GM18511 (cell line): Measurements from ENCODE around the gene NUDT21.

Source experiments
- ATAC-seq: cut with Tn5 transposase; IDR thresholded peaks from one replicate; pipeline ENCODE4 v1.9.1; 2021; ENCODE audit warnings: mild to moderate bottlenecking, moderate library complexity; ENCODE audit not compliant: unreplicated experiment

The NUDT21 gene

DNA sequence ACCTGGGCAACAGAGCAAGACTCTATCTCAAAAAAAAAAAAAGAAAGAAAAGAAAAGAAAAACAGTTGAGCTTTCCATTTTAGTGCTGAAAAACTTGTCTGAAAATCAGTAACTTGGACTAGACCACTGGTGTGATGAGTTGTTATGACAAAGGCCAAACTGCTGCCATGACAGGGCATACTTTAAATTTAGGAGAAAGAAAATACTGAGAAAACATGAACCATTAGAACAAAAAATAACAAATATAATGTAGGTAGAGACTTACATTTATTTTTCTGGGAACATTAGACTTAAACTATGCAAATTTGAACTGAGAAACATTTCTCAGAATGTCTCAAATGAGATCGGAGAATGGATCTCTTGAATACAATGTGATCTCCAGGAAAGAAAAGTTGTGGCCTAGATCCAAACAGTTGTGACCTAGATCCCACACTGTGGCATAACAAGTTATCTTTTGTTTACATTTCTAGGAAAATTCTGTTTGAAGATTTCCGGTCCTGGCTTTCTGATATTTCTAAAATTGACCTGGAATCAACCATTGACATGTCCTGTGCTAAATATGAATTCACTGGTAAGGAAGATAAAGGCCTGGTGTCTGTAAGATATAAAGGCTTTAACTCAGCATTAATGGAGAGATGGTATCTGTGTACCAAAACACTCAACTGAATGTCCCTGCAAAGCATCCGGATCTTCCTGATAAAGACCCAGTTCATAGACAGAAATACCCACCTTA is 11.1 kb upstream of the NUDT21 start:
- ATAC-seq, result no peak

GRCh38 chr16:56460101-56460500 is 9.0 kb upstream of the NUDT21 start:
- ATAC-seq, result no peak

DNA sequence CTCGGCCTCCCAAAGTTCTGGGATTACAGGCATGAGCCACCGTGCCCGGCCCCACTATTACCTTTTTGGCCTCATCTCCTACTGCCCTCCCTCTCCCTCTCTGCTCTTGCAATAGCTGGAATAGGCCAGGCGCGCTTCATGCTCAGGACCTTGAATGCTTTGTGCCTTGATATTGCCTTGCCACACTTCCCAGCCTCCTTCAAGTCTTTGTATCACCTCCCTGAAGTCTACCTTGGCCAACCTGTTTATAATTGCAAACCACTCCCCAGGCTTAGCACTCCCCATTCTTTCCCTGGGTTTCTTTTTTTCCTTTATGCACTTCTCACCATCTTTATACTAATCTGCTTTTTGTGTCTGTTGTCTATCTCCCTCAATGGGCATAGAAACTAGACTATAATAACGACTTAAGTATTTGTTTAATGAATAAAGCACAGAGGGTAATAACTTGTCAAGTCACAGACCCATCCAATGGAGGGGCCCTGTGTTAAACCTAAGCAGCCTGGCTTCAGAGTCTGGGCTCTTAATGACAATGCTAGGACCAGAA is 6.9 kb upstream of the NUDT21 start:
- no peak for ATAC-seq

- ATAC-seq, result peak; percentile 55
Observed at GRCh38 chr16:56451753-56452689, 889 bp upstream of the NUDT21 start.

GRCh38 chr16:56450275-56450985 is 702 bp downstream of the NUDT21 start:
- ATAC-seq, result no peak

GRCh38 chr16:56448005-56448404 is 3.1 kb downstream of the NUDT21 start:
- no peak for ATAC-seq

DNA sequence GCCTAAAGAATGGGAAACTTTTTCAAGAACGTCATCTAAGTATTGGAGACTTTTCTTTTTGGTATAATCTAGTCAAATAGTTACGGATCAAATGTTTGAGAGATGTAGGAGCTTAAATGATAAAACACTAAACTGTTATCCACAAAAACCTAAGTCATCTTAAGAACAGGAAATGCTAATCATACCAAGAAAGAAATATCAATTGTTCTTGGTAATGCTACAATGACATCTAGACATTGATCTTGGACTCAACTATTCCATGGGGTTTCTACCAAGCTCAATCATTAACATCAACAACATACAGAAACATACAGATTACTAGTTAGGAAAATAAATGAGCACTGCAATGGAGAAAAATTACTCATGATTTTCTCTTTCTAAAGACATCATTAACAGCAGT is 3.8 kb downstream of the NUDT21 start:
- no peak for ATAC-seq

DNA sequence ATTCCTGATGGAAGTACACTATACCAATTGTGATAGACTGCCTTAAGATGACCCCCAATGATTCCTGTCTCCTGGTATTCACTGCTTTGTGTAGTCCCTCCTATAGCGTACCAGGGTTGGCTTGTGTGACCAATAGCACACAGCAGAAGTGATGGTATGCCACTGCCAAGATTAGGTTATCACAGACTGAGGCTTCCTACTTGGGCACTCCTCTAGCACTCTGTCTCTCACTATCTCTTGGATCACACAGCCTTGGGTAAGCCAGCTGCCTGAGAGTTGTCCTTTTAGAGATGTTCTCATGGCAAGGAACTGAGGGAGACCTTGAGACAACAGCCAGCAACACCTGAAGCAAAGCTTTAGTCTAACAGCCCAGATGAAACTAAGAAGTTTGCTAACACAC is 13.1 kb downstream of the NUDT21 start:
- ATAC-seq, result no peak

DNA sequence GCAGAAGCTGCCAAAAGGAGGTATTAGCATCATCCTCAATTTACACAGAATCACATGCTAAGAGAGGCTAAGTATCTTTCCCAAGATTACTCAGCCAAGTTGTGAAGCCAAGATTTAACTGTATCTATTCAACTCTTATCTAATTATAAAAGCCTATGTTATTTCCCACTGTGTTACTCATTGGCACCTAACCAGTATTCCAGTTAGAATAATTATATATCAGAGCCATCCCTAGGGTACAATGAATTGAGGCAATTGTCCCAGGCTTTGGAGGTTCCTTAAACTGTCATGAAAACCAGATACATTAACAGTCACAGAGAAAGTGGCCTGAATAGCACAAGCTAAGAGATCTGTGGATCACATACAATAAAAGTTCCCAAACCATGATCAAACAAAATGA is 14.9 kb downstream of the NUDT21 start:
- no peak for ATAC-seq

DNA sequence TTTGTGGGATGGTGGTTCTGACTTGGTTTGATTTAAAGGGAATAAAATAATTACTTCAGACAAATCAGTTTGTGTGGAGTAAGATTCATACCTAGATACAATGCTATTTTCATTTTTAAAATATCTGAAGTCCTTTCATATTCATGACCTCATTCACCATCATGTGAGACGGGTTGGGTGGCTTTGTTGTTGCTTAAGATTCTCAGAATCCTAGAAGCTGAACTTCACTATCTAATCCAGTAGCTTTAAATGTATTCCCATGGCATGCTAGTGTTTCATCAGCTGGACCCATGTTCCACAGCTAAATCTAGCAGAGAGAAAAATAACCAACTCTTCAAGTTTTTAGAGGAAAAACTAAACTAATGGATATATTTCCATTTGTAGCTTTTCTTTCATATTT is 23.0 kb downstream of the NUDT21 start:
- ATAC-seq, result no peak

DNA sequence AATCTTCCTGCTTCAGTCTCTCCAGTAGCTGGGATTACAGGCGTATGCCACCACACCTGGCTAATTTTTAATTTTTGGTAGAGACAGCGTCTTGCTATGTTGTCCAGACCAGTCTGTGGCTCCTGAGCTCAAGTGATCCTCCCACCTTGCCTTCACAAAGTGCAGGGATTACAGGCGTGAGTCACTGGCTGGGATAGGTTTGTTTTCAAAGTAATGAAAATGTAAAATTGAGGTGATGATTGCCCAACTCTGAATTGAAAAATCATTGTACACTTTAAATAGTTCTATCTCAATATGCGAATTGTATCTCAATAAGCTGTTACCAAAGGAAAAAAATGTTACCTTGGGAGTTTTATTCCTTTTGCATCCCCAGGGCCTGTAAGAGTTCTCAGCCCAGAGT is 24.5 kb downstream of the NUDT21 start:
- no peak for ATAC-seq

- peak; percentile 78 for ATAC-seq
Observed at GRCh38 chr16:56425439-56425832, 25.7 kb downstream of the NUDT21 start, which contains the start of gene AMFR. TSS of gene AMFR (minus strand) at chr16:56425545. CDS start at chr16:56425327, 218 bp downstream.

- peak; percentile 34 for ATAC-seq
Observed at GRCh38 chr16:56424791-56425438, 26.2 kb downstream of the NUDT21 start.

- ATAC-seq, result no peak
Observed at GRCh38 chr16:56424404-56424764, 26.7 kb downstream of the NUDT21 start.

DNA sequence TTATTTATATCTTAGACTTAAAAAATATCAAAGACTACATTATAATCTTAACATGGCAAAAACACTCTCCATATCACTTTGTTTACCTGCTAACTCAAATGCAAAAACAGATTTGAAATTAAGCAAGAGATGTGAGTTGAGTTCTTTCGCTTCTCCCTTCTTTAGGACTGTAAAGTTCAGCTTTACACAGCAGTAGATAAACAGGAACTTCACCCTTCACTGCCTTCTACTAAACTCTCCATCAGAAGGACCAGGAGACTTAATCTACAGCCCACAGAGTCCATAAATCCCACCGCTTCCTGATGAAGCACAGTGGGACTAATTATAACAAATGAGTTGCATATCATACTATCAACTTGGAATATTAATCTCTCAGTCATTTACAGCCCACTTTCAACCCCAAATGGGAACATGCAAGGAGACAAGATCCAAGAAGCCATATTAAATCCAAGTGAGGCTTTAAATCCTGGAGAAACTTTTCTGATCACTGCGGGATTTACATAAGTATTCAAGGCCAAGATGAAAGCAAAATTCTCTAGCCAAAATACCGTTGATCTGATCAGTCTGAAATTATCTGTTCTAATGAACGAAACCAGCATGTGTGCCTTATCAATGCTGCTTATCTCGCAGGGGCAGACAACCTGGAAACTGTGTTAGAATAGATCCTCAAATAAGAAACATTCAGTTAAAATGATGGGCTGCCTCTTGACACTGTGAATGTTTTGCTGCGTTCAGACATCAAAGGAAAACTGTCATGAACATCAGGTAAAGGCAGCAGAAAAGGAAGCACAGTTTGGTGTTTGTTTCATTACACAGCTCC is 27.3 kb downstream of the NUDT21 start:
- no peak for ATAC-seq

- no peak for ATAC-seq
Observed at GRCh38 chr16:56422896-56423441, 28.2 kb downstream of the NUDT21 start.

DNA sequence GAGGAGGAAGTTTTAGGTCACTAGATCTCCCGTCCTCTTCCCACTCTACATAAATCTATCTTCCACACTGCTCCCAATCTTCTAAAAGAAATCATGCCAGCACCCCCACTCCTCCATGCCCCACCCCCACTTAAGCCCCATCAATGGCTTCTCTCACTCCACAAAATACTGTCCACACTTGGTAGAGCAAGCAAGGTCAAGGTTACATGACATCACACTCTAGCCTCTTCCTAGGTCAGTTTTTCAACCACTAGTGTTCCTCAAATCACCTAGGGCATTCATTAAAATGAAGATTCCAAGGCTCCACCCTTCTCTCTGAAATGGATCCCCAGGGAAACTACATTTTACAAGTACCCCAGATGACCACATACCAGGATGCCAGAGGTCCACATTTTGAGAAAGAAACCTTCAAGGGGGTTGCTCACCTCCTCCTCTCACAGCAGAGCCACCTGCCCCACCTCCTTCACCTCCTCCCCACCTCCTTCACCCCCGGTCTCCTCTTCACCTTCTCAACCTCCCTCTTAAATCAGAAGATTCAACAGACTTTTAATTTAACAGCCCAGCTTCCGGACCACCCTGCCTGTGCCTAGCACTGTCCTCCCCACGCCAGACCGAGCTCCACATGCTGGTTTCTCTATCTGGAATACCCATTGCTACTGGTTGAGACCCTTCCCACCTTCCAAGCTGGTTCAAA is 29.0 kb downstream of the NUDT21 start:
- no peak for ATAC-seq

DNA sequence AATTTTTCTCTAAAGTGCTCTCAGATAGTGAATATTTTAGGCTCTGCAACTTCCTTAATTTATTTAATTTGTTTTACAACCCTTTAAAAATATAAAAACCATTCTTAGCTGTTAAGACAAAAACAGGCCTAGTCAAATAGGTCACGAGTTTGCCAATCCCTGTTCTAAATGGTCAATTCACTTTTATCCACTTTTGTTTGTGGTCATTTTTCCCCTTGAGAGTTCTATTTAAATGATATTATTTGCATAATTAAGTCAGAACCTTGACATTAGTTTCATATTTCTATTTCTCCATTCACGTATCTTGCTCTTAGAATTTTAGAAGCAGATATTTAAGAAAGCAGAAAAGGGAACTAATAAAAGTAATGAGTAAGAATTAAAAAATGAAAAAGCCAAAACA is 29.8 kb downstream of the NUDT21 start:
- ATAC-seq, result no peak

DNA sequence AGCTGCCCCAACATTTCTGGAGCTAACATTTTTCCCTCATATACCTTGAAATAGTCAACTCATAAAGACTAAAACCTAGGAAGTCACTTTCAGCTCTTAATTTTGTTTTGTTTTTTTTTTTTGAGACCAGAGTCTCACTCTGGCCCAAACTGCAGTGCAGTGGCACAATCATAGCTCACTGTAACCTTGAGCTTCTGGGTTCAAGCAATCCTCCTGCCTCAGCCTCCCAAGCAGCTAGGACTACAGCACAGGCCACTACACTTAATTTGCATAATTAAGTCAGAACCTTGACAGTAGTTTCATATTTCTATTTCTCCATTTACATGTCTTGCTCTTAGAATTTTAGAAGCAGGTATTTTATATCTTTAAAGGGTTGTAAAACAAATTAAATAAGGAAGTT is 30.5 kb downstream of the NUDT21 start:
- ATAC-seq, result no peak
